ENCODE measurements around the gene DOC2B.

DNA sequence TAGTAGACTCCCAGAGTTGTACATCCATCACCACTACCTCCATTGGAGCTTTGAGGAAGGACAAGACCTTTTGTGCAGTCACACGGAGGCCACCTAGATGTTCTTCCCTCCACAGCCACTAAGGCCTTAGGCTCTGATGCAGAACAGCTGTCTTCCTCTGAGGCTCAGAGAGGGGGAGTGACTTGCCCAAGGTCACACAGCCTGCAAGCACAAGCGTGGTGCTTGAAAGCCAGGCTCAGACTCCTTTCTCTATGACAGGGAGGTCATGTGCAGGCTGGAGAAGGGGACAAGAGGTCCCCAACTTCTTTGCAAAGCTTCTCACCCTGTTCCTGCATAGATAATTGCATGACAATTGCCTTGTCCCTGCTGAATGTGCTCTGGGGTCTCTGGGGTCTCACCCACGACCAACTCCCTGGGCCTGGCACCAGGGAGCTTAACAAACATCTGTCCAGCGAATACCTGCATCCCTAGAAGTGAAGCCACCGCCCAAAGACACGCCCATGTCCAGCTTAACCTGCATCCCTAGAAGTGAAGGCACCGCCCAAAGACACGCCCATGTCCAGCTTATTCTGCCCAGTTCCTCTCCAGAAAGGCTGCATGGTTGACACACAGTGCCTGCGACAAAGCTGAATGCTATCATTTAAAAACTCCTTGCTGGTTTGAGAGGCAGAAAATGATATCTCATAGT lies 31.4 kb downstream of the DOC2B start:
- no peak for TF ChIP-seq CTCF (IDR thresholded peaks at IDR 0.05)
- no peak for TF ChIP-seq POLR2A (IDR thresholded peaks at IDR 0.05)
